HG03060 (cell line): ENCODE results near the gene CCDC157.
"Not testable (repeated sequence)": the region's sequence is repeated elsewhere in the genome, so short reads cannot be mapped to it uniquely, and the experiment has no call there.

ENCODE experiments used
- ATAC-seq: cut with Tn5 transposase; IDR thresholded peaks from one replicate; pipeline ENCODE4 v1.9.1; 2021; ENCODE audit warnings: low read depth, moderate number of reproducible peaks; ENCODE audit not compliant: unreplicated experiment

Gene CCDC157

DNA sequence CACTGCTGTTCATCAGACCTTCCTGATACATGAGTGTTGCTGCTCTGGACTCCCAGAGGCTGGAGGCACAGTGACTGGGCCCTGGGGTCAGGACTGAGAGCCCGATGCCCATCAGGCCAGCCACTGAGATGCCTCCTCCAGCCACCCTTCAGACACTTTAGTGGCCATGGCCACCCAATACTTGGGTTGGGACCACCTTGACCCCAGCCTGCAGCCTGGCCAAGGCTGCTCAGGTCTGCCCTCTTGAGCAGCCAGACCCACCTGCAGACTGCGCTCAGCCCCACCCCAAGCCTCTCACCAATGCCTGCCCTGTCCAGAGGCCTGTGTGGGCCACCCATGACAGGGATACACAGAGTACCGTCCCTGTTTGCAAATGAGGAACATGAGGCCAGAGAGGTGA lies 26.3 kb downstream of the CCDC157 start:
- no peak for ATAC-seq

DNA sequence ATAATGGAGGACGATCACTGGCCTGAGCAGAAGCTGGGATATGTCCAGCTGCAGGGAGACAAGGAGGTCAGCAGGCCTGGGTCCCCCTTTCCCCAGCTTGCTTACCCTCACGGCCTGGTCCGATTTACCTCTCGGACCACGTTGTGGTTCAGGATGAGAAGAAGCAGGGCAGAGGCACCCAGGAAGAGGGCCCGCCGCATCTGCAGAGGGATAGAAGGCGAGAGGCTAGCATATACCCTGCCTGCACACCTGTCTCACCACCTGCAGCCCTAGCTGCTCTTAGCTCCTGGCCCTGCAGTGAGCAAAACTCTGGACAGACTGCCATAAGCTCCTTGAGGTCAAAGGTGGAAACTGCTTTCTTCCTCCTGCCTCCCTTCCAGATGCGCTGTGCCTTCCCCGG lies 29.1 kb downstream of the CCDC157 start:
- ATAC-seq = no peak

DNA sequence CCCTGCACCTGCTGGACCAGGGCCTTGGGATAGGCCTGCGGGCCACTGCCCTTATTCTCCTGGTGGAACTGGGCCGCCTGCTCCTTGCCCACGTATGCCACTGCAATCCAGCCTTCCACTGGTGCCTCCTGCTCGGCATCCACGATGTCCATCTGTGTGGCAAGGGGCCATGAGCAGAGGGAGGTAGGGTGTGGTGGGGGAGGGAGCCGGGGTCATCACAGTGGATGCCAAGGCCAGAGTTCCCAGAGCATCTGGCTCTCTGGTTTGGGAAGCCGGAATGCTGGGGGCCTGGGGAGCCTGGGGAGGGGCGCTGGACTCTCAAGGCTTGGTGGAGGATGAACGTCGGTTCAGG lies 29.8 kb downstream of the CCDC157 start:
- no peak for ATAC-seq

DNA sequence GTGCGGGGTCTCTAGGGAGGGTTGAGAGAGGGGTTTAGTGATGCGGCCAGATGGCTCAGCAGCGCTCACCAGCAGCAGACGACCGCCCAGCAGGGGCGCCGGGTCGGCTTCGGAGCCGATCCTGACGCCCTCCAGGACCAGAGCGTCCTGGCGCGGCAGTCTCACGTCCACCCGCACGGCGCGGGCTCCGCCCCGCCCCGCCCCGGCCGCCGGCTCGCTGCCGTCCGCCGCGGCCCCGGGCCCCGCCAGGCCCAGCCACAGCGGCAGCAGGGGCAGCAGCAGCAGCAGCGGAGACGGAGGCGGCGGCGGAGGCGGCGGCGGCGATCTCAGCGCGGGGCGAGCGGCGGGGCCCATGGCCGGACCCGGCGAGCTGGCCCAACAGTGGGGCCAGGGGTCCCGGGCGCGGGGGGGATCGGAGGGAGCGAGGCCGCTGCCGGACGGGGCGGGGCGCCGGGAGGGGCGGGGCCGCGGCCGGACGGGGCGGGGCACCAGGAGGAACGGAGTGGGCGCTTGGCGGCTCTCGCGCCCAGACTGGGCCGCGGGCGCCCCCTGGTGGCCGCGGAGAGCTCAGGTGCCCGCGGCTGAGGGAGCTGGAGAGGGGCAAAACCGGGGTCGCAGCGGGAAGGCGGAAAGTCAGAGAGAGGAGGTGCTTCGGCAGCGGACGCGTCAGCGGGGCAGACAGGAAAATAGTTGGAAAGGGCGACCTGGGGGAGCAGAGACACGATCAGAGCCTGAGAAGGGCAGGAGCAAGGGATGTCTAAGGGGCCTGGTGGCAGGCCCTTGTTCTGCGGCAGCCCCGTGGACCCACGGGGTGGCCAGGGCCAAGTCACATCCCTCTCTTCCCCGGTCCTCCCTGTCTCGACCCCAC lies 30.4 kb downstream of the CCDC157 start, which contains the start of gene RNF215:
Gene RNF215 (minus strand): TSS at position 452 of the 868 bp plus-strand sequence. CDS start 98 bp downstream, at position 354.
- no peak for ATAC-seq

DNA sequence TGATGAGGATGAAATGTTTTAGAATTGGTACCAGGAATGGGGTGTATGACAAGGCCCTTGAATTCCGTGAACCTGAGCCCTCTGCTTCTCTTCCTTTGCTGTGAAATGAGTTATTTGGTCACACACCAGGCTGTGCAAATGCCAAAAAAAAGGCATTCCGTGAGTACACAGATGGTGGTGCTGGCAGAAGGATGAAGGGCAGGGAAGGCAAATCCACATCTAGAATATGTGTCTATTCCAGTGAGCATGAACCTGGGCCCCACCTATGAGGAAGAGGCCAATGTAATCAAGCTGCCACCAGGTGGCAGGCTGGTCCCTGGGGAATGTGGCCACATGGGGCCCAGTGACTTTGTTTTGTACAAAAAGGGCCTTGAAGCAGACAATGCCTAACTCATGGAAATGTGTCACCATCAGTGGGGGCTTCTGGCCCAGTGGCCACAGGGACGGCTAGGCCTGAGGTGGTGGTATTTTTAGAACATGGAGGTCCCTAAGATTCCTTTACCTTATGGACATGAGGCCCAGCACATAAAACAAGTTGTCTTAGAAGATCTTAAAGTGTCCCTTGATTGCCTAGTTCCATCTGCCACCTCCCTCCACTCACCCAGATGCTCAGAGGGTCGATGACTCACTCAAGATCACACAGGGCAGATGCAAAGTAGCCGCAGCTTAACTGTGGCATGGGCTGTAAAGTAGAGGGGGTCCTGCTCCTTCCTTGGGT lies 34.3 kb downstream of the CCDC157 start:
- no peak for ATAC-seq

DNA sequence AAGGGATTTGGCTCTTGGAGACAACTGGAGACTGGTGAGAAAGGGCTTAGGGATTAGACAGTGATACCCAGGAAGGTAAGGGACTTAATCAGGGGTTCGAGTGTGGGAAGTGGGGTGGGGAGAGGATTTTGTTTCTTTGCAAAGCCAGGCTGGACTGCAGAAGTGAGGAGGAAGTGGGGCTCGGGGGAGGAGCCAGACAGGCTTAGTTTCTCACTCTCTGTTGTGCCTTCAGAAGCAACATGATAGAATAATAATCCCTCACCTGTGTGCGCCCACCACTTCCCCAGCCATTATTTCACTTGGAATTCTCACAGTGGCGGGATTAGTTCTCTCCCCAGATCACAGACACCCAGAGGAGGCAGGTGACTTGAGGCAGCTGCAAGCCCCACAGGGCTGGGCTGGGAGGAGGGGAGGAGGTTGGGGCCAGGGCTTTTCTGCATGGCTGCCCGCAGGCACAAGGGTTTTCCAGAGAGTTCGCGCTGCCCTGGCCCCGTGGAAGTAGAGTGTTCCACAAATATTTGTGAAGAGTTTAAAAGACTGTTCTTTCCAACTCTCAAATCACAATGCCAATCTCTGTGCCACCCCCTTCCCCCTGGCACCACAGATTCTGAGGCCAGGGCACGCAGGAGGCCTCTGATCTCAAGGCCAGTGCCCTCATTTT lies 36.0 kb downstream of the CCDC157 start:
- ATAC-seq = no peak

DNA sequence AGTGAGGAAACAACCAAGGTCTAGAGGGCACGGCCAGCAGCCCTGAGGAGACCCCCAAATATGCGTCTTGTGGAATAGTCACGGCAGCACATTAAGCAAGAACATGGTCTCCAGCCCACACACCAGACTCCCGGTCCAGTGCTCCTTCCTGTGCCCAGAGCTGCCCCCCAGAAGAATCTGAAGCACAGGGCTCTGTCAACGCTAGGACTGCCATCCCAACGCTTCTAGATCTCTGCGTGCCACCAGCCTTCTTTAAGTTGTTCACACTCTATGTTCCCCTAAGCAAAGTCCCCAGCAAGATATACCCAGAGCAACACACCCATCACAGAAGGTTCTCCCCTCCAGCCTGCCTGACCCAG lies 36.5 kb downstream of the CCDC157 start:
- no peak for ATAC-seq

DNA sequence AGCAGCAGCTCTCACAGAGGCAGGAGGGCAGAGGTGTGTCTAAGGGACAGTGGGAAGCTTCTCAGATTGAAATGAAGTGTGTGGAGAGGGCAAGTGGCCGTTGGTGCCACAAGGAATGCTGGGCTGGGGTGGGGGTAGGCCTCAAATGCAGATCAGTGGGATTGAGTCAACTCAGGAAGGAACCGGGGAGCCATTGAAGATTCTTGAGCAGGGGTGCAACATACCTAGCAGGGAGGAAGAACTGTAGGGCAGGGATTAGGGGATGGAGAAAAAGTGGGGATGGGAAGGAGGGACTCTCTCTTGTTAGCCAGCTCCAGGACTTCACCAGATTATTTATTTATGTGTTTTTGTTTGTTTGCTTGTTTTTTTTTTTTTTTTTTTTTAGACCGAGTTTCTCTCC lies 37.1 kb downstream of the CCDC157 start:
- no peak for ATAC-seq

DNA sequence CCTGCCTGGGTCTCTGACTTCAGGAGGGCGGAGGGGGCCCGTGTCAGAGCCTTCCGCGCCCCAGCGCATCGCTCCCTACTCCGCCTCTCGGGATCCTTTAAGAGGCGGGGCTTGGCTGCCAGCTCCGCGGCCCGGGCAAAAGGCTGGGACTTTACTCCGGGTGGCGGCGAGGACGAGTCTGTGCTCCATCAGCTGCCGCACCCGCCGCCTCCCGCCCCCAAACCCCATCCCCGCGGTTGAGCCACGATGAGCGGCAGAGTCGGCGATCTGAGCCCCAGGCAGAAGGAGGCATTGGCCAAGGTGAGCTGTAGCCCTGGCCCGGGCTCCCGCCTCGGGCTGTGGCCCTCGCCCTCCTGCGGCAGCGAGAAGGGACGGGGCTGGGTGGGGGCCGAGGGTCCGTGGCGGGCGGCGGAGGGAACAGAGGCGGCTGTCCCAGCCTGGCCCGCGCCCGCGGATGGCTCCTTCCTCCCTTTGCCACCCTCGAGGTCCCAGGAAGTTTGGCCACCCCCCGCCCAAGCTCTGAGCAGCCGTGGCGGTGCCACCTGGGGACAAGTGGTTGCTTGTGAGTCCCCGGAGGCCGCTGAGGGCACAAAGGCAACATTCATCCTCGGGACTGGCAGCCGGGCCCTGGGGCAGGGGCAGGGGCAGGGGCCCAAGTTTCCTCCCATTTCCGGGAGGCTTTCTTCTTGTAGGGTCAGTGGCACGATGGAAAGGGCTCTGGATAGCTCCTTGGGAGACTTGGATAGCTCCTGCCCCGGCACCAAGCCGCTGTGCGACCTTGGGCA lies 40.3 kb downstream of the CCDC157 start, which contains the start of gene SEC14L2:
Gene SEC14L2 (plus strand): TSS at position 148 of the 785 bp plus-strand sequence. CDS start 99 bp downstream, at position 247.
- no peak for ATAC-seq

DNA sequence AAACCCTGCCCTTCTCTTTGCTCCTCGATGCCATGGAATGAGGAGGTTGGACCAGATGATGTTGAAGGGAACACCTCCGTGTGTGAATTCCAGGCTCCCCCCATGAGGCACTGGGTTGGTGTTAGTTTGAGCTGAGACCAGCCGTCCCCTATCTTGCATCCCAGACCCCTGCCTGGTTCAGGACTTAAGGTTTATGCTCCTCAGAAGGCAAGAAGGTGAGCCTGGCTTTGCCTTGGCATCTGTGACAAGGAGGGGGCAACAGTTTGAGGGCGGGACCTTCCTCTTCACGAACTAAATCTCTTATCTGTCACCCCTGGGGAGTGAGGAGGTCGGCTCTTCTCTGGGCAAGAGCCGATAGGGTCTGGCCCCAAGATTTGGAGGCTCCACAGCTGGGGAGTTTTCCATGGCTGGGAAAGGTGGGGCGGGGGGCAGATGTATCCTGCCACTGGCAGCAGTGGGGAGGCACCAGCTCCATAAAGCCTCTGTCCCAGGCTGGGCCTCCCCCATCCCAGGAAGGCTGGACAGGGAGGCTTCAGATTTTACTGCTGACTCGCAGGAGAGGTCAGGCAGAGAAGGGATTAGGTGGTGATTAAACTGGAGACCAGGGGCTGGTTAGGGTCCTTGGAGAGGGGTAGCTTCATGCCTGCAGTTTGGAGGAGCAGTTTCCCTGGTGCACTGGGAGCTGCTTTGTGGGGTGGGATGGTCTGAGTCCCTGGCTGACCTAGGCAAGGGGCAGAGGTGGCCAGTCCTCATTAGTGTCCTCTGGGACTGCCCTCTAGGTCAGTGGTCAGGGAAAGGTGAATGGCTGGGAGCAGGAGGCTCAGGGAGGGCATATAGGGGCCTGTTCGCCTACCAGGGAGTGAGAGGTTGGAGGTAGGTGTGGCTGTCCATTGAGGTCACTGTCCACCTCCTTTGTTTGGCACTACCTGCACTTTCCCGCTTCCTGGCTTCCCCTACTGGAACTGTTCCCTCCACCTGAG lies 41.1 kb downstream of the CCDC157 start:
- ATAC-seq = no peak

DNA sequence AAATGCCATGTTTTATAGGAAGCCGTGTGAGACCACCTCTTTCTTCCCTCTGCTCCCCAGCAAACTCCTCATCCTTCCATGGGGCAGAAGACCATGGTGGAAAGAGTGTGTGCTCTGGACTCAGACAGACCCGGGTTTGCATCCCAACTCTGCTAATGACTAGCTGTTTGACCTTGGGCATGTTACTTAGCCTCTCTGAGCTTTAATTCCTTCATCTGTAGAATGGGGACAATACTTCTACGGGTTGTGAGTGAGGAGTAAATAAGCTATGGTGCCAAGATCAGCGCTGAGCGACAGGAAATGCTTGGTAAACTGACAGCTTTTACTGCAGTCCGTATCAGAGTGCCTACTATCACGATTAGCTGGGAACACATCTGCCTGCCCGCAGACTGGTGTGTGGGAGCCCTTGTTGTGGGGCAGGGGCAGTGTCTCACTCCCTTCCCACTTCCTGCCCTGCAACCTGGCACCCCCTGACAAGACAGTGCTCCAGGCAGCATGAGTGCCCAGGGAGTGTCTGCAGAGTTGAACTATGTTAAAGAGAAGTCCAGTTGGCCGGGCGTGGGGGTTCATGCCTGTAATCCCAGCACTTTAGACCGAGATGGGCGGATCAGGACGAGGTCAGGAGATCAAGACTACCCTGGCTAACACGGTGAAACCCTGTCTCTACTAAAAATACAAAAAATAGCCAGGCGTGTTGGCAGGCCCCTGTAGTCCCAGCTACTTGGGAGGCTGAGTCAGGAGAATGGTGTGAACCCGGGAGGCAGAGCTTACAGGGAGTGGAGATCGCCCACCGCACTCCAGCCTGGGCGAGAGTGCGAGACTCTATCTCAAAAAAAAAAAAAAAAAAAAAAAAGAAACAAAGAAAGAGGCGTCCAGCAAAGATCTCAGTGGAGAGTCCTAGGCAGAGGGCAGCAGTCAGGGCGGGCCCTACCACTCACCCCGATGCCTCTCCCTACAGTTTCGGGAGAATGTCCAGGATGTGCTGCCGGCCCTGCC lies 42.2 kb downstream of the CCDC157 start:
- no peak for ATAC-seq

DNA sequence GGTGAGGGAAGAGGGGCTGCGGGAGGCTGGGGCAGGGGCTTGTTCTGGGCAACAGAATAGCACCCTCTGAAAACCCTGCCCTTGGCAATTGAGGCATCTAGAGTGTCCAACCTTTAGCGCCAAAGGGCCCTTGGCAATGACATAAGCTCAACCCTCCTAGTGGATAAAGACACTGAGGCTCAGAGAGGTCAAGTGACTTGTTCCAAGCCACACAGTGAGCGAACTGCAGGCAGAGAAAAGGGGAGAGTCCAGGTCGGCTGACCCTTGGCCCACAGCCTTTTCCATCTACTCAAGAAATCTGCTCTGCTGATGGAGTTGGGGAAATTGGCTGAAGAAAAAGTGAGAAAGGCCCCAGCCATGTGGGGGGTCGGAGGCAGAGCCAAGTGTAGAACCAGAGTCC lies 42.9 kb downstream of the CCDC157 start:
- no peak for ATAC-seq

DNA sequence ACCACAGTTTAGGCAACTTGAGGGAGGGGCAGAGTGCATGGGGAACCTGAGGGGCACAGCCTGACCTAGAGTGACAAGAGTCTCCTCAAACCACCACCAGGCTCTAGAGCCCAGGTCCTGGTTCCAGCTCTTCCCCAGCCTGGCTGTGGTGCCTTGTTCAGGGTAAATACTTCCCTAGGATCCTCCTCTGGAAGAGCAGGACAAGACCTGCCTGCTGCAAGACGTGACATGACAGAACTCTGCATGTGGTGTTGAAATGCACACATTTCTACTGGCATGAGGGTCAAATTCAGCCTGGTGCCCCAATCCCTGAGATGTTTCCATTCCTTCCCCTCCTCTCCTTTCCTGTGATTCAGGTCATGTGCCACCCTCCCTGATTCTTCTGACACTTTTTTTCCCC lies 43.4 kb downstream of the CCDC157 start:
- ATAC-seq = no peak

DNA sequence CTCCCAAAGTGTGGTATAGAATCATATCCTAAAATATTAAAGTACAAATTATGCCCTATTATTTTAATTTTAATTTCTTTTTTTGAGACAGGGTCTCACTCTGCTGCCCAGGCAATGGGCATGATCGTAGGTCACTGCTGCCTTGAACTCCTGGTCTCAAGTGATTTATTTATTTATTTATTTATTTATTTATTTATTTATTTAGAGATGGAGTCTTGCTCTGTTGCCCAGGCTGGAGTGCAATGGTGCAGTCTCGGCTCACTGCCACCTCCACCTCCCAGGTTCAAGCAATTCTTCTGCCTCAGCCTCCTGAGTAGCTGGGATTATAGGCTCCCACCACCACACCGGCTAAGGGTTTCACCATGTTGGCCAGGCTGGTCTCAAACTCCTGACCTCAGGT lies 44.2 kb downstream of the CCDC157 start:
- not testable (repeated sequence) for ATAC-seq

DNA sequence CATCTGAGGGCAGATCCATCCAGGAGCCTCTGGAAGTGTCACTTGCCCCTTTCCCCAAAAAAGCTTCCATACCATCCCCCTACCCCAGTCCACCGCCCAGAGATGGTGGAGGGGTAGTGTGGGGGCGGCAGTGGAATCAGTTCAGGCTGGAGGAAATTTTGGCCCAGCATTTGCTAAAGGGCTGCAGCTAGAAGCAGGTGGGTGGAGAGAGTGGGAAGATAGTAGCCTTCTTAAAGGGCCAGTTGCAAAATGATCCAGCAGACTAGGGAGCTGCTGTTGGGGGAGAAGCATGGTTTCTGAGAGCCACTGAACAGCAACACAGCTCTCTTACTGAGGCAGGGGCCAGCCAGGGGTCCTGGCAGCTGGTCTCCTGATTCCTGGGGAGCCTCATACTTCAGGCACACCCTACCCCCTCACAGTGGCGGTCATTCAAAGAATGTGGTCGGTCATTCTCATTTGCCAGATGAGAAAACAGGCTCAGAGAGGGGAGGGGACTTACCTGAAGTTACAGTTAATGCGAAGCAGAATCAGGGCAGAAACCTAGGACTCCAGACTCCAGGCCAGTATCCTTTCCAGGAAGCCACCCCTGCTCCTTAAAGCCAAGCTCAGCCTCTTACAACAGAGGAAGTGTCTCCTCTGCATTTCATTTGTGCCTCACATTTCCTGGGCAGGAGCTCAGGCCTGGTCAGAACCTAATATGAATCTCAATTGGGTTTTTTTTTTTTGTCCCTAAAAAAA lies 45.4 kb downstream of the CCDC157 start:
- ATAC-seq = no peak

DNA sequence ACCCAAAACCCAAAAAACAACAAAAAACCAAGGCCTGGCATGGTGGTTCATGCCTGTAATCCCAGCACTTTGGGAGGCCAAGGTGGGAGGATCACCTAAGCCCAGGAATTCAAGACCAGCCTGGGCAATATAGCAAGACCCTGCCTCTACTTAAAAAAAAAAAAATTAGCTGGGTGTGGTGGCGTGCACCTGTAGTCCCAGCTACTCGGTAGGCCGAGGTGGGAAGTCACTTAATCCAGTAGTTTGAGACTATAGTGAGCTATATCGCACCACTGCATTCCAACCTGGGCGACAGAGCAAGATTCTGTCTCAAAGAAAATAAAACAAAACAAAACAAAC lies 45.9 kb downstream of the CCDC157 start:
- ATAC-seq = not testable (repeated sequence)

DNA sequence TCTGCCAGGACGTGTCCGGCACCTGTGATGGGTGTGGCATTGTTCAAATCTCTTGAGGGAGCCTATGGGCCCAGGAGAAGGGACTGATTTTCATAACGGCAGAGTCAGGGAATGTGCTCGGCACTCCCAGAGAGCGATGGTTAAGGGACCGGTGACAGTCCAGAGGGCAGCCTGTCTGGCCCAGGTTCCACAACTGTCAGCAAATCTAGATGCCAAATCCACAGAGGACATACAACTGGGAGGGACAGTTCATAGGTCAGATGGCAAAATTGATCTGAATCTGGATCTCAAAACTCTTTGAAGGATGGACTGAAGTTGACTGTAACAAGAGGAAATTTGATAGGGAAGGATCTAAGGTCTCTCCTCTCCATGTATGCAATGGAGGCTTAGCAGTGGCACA lies 47.5 kb downstream of the CCDC157 start:
- ATAC-seq = no peak

DNA sequence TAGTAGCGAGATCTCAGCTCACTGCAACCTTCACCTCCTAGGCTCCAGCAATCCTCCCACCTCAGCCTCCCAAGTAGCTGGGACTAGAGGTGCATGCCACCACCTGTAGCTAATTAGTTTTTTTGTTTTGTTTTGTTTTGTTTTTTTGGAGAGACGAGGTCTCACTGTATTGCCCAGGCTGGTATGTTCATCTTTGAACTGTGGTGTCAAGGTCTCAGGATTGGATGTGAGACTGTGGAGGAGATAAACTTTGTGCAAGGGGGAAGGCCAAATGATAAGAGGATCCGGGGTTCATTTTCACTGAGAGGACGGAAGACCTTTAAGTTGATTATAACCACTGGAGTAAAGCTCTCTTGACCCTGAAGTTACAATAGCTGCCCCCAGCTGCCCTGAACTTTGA lies 48.9 kb downstream of the CCDC157 start:
- no peak for ATAC-seq
